RWPE2 (cell line): ENCODE measurements around the gene HNRNPA3.

Experiments used
- ATAC-seq: fragments of 200-7000 bp; cut with Tn5 transposase; 3 replicates; pipeline ENCODE4 v1.9.1; 2021; ENCODE audit warnings: low read depth
- DNase-seq: peaks from one replicate; pipeline ENCODE4 v3.0.0-alpha.2; 2020; ENCODE audit warnings: low spot score
- H3K27ac ChIP-seq: fragments of 450-650 bp; 2 replicates; pipeline ENCODE4 v1.5.1; 2017; ENCODE audit warnings: mild to moderate bottlenecking; ENCODE audit not compliant: poor library complexity, severe bottlenecking
- H3K27me3 ChIP-seq: fragments of 250-450 bp; sonication (Bioruptor Pico); 2 replicates; pipeline ENCODE4 v1.5.1; 2021; ENCODE audit warnings: mild to moderate bottlenecking, moderate library complexity; ENCODE audit not compliant: insufficient read depth, poor library complexity, severe bottlenecking
- H3K36me3 ChIP-seq: fragments of 250-450 bp; sonication (Bioruptor Pico); 2 replicates; pipeline ENCODE4 v1.5.1; 2020; ENCODE audit warnings: low read depth, mild to moderate bottlenecking, moderate library complexity
- H3K4me1 ChIP-seq: fragments of 250-450 bp; sonication (Bioruptor Pico); 2 replicates; pipeline ENCODE4 v1.5.1; 2021; ENCODE audit warnings: mild to moderate bottlenecking, moderate library complexity; ENCODE audit not compliant: insufficient read depth, poor library complexity, severe bottlenecking
- H3K4me3 ChIP-seq: fragments of 250-450 bp; sonication (Bioruptor Pico); 2 replicates; pipeline ENCODE4 v1.5.1; 2021; ENCODE audit warnings: mild to moderate bottlenecking, moderate library complexity; ENCODE audit not compliant: severe bottlenecking
- H3K9me3 ChIP-seq: fragments of 250-450 bp; sonication (Bioruptor Pico); 2 replicates; pipeline ENCODE4 v1.5.1; 2021; ENCODE audit warnings: mild to moderate bottlenecking, moderate library complexity; ENCODE audit not compliant: severe bottlenecking
- CTCF ChIP-seq: fragments of 450-650 bp; IDR thresholded peaks from one replicate; pipeline ENCODE4 v1.5.1; 2017; ENCODE audit warnings: mild to moderate bottlenecking, moderate library complexity; ENCODE audit not compliant: poor library complexity, severe bottlenecking

HNRNPA3 gene

GRCh38 chr2:177268187-177268871 is 55.7 kb downstream of the HNRNPA3 start:
- Histone ChIP-seq H3K9me3 (no peaks in the 10 kb centered on the region), H3K4me3 (no peak overlapping the region), H3K4me1 (peaks cover 28% of the 10 kb centered on the region), H3K27me3 (no peaks in the 10 kb centered on the region), H3K27ac (peak overlapping the region; percentile 14), H3K36me3 (no peaks in the 10 kb centered on the region)
- no peak for DNase-seq
- no peak for ATAC-seq
- no peak for TF ChIP-seq CTCF

DNA sequence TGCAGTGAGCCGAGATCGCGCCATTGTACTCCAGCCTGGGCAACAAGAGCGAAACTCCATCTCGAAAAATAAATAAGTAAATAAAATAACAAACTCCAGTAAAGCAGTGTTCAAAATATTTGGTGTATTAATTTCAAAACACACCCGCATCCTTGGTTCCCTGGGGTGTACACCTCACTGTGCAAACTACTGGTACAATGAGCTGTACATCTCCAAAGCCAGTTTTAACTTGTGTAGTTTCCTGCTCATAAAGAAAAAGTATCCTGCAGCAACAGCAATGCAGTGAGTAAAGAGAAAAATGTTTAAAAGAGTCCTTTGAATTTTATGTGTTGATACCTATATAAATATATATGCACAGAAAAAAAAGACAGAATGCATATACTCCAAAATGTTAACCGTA is 56.3 kb downstream of the HNRNPA3 start:
- no peak for DNase-seq
- H3K4me1 ChIP-seq, result peaks cover 34% of the 10 kb centered on the region
- no peaks in the 10 kb centered on the region for H3K9me3 ChIP-seq
- H3K36me3 ChIP-seq, result no peaks in the 10 kb centered on the region
- H3K4me3 ChIP-seq, result no peak overlapping the region
- ATAC-seq, result no peak
- no peaks in the 10 kb centered on the region for H3K27me3 ChIP-seq
- peak overlapping the region; percentile 14 for H3K27ac ChIP-seq
- TF ChIP-seq CTCF, result no peak

- TF ChIP-seq CTCF, result no peak
- ATAC-seq, result no peak
- Histone ChIP-seq H3K27ac (no peak overlapping the region), H3K4me3 (no peak overlapping the region), H3K27me3 (no peaks in the 10 kb centered on the region), H3K36me3 (no peaks in the 10 kb centered on the region), H3K9me3 (no peaks in the 10 kb centered on the region), H3K4me1 (peaks cover 36% of the 10 kb centered on the region)
- DNase-seq, result no peak
Measured at GRCh38 chr2:177270531-177270930, 57.9 kb downstream of the HNRNPA3 start.

DNA sequence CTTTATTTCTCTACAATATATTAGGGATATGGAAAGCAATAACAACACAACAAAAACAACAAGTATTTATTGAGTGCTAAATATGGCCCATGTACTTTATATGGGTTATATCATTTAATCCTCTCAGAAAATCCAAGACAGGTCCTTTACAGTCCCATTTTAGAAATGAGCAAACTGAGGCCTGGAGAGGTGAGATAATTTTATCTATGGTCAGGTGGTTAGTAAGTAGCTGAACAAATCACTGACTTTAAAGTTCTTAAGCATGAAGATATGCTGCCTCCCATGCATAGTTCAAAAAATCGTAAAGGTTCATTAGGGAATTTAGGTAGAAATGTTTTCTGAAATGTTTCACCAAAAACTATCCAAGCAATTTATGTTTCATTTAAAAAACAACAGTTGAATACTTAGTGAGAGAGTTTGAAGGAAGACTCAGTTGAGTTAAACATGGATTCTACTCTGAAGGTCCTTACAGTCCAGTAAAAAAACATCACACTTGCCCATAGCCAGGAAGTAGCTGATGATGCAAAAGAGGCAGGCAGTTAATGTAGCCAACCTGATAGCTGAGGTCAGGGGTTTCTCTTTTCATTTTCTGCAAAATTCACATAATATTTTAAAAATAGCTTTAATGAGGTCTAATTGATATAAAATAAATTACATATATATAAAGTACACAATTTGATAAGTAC is 59.5 kb downstream of the HNRNPA3 start:
- no peaks in the 10 kb centered on the region for H3K9me3 ChIP-seq
- no peak overlapping the region for H3K4me3 ChIP-seq
- H3K27ac ChIP-seq, result no peak overlapping the region
- no peak for TF ChIP-seq CTCF
- DNase-seq (no peak), ATAC-seq (no peak)
- H3K36me3 ChIP-seq, result no peaks in the 10 kb centered on the region
- peaks cover 25% of the 10 kb centered on the region for H3K4me1 ChIP-seq
- H3K27me3 ChIP-seq, result no peaks in the 10 kb centered on the region

GRCh38 chr2:177272765-177273164 is 60.2 kb downstream of the HNRNPA3 start:
- Histone ChIP-seq H3K4me3 (no peak overlapping the region), H3K36me3 (no peaks in the 10 kb centered on the region), H3K27ac (no peak overlapping the region), H3K27me3 (no peaks in the 10 kb centered on the region), H3K9me3 (no peaks in the 10 kb centered on the region), H3K4me1 (peaks cover 25% of the 10 kb centered on the region)
- no peak for TF ChIP-seq CTCF
- DNase-seq (no peak), ATAC-seq (no peak)
